Endometrium (tissue), 2 donors: ENCODE measurements around the gene ZRANB1.

ENCODE experiments used
- FAIRE-seq: peaks from 2 replicates; lab custom pipeline; 2012; peaks lifted over from hg19 to GRCh38; lab: Jason Lieb, UNC
- donor health status: control.
- donor health status: control.

The ZRANB1 gene

DNA sequence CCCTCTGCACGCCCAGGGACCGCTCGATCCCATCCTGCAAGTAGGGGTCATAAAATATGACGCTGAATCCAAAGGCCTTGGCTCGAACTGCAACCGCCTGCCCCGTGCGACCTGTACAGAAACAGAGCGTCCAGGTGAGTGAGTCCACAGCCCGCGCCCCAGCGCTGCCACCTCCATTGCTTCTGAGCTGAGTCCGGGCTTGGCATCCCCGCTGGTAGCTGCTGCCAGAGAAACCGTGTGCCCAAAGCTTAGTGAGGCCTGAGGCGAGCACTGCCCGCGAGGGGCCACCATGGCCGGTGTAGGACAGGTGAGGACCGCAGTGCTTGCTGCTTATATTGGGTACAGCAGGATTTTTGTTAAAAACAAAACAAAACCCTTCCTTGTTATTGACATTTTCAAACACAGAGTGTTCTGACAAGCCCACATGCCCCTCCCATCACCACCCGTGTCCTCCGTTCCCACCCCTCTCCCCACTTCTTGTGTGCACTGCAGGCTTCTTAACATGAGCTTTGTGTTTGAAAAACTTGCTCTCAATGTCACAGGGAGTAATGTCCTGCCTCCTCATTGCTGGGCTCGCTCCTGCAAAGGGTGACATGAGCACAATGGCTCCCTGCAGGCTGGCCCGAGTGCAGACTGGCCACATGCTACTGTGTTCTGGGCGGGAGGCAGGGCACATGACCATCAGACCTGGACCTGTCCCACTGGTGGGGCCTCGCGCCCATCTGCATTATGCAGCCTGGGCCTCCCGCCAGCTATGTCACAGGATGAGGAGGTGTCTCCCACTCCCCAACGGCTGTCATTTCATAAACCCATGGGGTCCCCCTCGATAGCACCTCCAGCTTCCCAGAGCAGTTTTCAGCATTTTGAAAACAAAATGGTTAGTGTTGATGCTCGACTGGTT, 52.9 kb downstream of the ZRANB1 start:
- FAIRE-seq, result no peak

- no peak for FAIRE-seq
Measured at GRCh38 chr10:124995605-124996004, 53.7 kb downstream of the ZRANB1 start.

- FAIRE-seq, result no peak
Measured at GRCh38 chr10:124996127-124996853, 54.4 kb downstream of the ZRANB1 start.

DNA sequence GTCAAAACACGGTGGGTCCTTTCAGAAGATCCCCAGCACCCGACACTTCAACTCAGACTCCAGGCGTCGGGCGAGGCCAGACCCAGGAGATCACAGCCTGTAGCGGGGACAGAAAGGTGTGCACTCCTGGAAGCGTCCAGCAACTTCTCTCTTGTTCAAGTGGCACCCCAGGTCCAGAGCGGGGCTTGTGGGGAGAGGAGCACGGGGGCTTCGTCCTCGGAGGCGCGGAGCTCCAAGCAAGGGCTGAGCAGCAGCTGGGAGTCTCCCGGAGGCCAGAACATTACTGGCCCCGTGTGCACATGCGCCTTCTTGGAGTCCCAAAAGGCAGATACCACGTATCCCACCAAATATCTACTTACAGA, 54.9 kb downstream of the ZRANB1 start:
- no peak for FAIRE-seq

- no peak for FAIRE-seq
Measured at GRCh38 chr10:124997306-124997705, 55.4 kb downstream of the ZRANB1 start.

- no peak for FAIRE-seq
Measured at GRCh38 chr10:124997771-124998623, 56.1 kb downstream of the ZRANB1 start.

DNA sequence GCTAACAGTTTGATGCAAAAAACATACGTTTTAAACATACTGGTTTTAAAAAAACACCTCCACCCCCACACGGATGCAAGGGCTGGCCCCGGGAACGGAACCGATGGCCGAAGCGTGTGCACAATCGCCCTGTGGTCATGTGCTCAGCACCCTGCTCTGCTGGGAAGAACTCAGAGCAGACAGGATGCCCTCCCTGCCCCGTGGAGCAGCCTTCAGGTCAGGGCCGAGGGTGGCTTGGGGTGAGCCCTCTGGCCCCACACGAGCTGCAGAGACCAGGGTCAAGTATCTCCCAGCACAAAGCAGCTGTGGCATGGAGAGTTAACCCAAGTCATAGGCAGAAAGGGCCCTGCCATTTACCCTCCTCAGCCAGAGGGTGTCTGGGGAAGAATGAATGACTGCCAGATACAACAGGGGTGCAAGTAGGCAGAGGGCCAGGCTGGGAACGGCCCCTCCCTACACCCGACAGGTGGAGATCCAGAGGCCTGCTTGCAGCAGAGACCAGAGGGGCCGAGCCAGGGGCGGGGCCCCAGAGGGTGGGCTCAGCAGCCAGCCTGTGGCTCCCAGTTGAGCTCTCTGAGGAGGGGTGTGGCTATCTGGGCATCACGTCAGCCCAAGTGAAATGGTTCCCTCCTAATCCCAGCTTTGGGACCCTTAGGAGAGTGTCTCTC, 56.8 kb downstream of the ZRANB1 start:
- no peak for FAIRE-seq

DNA sequence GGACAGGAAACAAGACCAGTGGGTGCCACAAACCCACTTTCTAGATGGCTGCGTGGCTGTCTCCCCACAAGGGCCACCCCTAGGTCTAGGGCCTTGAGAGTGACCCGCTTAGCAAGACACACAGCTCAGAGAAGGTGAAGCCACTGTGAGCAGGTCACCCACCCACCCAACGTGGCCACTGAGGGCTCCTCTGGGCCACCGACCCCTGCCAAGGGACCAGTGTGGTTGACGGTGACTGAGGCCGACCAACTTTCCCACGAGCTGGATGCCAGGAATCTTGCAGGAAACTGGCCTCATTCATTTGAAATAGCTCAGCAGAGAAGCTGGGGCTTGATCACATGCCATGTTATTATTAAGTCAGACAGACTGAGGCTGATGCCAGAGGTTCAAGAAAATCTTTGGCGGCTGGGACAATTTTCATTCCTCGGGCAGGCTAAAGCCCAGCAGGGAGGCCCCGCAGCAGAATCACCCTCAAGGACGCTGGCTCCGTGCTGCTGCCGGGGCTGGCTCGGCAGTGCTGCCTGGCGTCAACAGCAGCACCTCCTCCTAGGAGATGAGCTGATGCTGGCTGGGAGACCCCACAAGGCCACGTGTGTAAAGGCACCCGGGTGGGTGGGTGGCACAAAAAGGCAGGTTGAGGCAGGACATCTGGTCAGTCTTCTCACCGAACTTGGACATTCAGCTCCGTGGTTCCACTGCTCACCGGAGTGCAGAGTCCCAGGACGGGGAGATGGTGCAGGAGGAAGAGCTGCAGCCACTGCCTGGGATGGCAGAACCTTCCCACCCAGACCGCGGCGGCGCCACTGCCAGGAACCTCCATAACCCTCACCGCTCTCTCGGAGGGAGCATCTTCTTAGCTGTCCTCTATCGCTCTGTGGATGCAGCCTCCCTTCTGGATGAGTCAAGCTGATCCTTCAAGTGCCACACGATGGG, 57.8 kb downstream of the ZRANB1 start:
- no peak for FAIRE-seq

DNA sequence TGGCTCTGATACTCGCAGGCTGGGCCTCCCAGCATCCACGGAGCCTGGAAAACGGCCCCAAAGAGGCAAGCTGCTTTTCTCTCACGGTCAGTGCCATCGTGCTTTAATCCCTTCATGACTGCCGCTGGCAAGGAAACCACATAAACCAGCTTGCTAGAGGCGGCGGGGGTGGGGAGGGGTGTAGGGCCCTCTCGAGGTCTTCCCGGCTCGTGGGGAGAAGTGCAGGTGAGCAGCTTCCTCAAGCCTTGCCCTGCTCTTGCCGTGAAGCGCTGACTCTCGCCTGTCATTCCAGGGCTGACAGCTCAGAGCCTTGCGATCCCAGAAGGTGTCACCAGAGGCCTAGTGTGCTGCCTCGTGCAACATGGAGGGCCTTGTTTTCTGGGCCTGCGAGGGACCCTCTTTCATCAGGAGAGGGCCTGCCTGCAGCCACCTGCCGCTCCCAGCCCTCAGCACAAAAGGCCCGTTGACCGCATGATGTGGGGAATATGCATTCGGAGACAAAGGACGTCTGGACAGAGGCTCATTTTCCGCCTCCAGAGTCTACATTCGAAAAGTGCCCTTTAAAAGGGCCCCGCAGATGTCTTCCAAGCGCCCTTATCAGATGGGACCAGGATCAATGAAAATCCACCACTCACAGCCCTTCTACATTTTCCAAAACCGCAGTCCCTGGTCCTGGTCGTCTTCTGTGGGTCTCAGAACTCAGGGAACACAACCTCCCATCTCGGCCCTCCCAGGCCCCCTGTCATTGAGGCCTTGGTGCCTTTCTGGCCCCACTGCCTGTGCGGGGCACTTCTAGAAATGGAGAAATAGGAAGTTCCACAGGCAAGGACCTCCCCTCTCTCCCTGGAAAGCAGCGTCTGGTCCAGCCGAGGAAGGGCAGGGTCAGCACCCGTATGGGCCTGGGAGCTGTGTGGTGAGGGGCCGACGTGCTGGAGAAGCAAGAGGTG, 58.7 kb downstream of the ZRANB1 start:
- no peak for FAIRE-seq

DNA sequence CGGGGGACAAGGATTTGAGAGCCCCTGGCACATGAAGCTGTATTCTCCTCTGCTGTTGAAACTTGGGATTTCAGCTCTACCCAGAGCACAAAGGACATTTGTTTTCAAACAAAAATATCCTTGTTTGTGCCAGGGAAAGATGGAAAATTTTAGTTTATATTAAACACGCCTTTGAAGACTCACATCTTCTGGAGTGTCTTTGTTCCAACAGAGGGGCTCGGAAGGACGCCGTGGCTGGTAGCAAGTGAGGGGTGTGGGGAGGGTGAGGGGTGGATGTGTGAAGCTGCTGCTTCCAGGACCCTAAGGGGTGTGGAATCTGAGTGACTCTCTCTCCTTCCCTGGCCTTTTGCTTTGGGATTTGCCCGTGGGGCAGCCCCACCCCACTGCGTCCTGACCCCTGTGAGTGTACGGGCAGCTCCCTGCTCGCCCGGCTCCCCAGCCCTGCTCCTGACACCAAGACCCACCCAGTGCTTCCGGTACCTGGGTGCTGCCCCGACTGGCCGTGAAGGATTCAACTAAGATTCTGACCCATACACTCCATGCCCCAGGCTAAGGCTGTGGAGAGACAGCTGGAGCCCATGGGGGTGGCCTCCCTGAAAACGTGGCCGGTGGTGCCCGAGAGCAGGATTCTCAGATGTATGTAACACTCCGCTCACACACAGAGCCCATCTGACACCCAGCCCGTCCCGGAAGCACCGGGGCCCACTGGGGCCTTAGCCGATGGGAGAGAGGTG, 59.6 kb downstream of the ZRANB1 start:
- FAIRE-seq, result no peak

GRCh38 chr10:125002047-125002422, 60.1 kb downstream of the ZRANB1 start:
- no peak for FAIRE-seq

DNA sequence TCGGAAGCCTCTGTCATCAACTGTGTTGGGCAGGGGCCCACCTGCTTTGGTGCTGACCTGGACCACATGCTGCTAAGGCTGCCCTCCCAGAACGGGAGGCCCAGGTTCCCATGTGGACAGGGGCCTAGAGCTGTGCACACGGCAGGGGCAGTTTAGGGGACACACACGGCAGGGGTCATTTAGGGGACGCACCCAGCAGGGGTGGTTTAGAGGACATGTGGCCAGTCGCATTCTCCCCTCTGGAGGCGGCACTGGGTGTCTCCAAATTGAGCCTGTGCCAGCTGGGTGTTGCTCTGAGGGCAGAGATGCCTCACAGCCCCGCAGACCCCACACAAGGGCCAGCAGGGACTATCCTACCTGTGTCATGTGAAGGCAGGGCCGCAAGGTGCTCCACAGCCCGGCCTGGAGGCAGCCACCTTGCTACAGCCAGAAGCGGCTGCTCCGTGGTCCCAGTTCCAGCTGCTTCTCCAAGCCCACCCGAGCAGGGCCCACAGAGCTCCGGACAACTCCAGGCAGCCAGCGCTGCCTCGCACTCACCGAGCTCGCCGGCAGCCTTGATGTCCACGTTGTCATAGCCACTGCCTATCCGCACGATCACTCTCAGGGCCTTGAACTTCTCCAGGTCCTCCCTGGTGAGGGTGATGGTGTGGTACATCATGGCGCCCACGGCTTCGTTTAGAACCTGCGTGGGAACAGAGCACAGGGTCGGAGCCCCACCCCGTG, 60.7 kb downstream of the ZRANB1 start:
- FAIRE-seq, result no peak

DNA sequence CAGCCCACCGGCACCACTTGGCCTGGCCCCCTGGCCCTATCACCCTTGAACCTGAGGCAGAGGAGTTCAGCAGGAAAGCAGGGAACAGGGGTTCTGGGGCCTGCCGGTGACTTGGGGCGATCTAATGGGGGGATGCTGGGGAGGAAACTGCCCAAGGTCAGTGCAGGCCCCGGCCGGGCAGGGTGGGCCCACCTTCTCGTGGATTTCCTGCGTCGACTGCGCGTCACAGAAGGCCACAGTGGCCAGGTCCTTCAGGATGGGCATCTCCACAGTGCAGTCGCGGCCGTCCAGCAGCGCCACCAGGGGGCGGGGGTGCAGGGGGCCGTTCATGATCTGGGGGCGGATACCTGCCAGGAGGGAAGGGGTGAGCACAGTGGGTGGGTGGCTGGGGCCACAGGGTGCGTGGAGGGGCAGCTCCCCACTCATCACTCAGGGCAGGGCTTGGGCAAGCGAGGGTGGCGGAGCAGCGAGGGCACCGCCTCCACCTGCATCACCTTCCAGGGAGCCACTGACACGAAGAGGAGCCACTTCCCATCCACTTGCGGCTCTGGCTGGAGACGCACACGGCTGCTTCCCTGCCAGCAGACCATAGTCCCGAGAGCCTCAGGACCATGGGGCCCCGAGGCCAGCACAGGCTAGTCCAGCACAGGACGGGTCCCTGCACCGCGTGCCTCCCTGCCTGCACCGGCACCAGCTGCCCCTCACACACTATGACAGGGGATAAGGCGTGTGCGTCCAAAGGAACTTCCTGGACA, 61.4 kb downstream of the ZRANB1 start:
- no peak for FAIRE-seq

DNA sequence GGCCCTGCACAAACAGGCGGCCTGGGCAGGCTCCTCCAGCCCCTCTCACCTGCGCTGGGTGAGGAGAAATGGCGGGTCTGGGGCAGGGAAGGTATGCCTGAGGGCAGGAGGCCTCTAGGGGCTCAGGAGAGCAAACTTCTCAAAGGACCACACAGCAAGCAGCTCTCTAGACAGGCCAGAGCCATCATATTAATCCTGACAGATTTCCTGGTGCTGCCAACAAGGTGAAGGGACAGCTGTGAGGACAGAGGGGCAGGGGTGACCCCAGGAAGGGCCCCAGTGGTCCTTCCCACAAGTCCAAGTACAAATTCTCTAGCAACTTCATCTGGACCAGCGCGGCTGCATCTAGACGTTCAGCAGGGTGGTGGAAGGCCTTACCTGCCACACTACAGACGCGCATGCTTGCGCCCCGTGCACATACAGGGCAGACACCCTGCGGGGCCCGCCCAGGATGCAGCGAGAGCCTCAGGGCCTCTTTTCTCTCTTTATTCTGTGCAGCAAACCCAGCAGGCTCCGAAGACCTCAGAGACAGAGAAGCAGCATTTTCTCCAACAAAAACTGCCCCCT, 62.1 kb downstream of the ZRANB1 start:
- FAIRE-seq, result no peak

DNA sequence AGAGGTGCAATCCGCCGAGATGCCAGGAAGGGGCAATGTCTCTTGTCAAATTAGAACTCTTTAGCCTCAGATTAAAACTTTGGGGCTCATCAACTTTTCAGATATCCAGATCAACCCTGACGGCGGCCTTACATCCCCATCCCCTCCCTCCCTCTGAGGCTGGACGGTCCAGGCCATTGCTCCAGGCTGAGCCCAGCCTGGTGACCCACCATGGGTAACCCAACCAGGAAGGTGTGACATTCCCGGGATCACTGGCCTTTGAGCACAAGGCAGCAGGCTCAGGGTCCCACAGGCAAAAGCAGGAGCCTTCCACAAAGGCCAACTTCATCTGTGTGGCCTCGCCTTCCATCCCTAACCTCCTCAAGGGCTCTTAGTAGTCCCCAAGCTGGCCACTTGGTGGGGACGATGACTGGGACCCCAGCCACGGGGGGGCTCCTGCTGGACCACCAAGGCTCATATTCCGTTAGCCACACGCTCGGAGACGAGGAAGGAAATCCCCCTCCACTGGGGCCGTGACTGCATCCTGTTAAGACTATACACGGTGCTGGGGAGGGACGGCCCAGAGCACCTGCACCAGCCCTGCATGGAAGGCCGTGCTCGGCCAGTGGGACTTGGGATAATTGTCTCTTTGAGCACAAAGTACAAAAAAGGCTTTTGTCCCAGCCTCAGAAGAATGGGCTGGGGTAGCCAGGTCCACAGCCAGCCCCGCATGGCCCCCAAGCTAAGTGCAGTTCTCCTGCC, 62.8 kb downstream of the ZRANB1 start:
- FAIRE-seq, result no peak
